ENCODE data around the gene SPINT1.

- TF ChIP-seq POLR2A (IDR thresholded peaks at IDR 0.05) (no peak), CTCF (IDR thresholded peaks at IDR 0.05) (no peak)
Observed at GRCh38 chr15:40889112-40889511, 45.3 kb downstream of the SPINT1 start.
